HL-60 (cell line): ENCODE measurements around the gene PRRT3.

ENCODE experiments used
- GABPA ChIP-seq: IDR thresholded peaks from 2 replicates; pipeline ENCODE4 v1.6.1; 2012; ENCODE audit warnings: low read depth
- POLR2AphosphoS5 ChIP-seq: IDR thresholded peaks from 2 replicates; pipeline ENCODE4 v1.6.1; 2012; ENCODE audit warnings: low read depth
- TF ChIP-seq, protein P1 (sequence below): IDR thresholded peaks from one replicate; pipeline ENCODE4 v1.5.1; 2011; ENCODE audit warnings: low read length, control low read depth, inconsistent platforms; ENCODE audit not compliant: insufficient read depth
- TF ChIP-seq, protein P2 (sequence below): IDR thresholded peaks from 2 replicates; pipeline ENCODE4 v1.6.1; 2012; ENCODE audit warnings: low read depth; ENCODE audit not compliant: insufficient replicate concordance

DNA sequence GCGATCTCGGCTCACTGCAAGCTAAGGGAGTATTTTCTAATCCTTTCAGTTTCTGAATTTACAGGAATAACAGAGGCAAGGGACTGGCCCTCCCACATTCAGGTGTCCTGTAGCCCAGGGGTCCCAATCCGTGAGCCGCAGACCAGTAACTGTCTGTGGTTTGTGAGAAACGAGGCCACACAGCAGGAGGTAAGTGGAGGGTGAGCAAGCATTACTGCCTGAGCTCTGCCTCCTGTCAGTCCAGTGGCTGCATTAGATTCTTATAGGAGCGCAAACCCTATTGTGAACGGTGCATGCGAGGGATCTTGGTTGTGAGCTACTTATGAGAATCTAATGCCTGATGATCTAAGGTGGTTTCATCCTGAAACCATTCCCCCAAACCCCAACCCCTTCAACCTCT is 40.3 kb downstream of the PRRT3 start:
- TF ChIP-seq, protein P1, sequence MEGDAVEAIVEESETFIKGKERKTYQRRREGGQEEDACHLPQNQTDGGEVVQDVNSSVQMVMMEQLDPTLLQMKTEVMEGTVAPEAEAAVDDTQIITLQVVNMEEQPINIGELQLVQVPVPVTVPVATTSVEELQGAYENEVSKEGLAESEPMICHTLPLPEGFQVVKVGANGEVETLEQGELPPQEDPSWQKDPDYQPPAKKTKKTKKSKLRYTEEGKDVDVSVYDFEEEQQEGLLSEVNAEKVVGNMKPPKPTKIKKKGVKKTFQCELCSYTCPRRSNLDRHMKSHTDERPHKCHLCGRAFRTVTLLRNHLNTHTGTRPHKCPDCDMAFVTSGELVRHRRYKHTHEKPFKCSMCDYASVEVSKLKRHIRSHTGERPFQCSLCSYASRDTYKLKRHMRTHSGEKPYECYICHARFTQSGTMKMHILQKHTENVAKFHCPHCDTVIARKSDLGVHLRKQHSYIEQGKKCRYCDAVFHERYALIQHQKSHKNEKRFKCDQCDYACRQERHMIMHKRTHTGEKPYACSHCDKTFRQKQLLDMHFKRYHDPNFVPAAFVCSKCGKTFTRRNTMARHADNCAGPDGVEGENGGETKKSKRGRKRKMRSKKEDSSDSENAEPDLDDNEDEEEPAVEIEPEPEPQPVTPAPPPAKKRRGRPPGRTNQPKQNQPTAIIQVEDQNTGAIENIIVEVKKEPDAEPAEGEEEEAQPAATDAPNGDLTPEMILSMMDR = no peak
- TF ChIP-seq GABPA = no peak
- TF ChIP-seq, protein P2, sequence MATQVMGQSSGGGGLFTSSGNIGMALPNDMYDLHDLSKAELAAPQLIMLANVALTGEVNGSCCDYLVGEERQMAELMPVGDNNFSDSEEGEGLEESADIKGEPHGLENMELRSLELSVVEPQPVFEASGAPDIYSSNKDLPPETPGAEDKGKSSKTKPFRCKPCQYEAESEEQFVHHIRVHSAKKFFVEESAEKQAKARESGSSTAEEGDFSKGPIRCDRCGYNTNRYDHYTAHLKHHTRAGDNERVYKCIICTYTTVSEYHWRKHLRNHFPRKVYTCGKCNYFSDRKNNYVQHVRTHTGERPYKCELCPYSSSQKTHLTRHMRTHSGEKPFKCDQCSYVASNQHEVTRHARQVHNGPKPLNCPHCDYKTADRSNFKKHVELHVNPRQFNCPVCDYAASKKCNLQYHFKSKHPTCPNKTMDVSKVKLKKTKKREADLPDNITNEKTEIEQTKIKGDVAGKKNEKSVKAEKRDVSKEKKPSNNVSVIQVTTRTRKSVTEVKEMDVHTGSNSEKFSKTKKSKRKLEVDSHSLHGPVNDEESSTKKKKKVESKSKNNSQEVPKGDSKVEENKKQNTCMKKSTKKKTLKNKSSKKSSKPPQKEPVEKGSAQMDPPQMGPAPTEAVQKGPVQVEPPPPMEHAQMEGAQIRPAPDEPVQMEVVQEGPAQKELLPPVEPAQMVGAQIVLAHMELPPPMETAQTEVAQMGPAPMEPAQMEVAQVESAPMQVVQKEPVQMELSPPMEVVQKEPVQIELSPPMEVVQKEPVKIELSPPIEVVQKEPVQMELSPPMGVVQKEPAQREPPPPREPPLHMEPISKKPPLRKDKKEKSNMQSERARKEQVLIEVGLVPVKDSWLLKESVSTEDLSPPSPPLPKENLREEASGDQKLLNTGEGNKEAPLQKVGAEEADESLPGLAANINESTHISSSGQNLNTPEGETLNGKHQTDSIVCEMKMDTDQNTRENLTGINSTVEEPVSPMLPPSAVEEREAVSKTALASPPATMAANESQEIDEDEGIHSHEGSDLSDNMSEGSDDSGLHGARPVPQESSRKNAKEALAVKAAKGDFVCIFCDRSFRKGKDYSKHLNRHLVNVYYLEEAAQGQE = no peak
- no peak for TF ChIP-seq POLR2AphosphoS5
